Activated naive CD4-positive, alpha-beta T cell (primary cell): ENCODE data around the gene CSF3R.

ENCODE experiments used
- DNase-seq, 4 experiments: peaks; one replicate each; lab custom pipeline; 2025; lab: John Stamatoyannopoulos, UW

The CSF3R gene

GRCh38 chr1:36482724-36483388 lies at the start of gene CSF3R:
Gene CSF3R (minus strand): TSS chr1:36482913. CDS start chr1:36479496, 3,417 bp downstream.
- DNase-seq: no peak

- no peak for DNase-seq
These were observed 49.1 kb upstream of the CSF3R start for GRCh38 chr1:36531833-36532232.

- no peak for DNase-seq
These were observed 48.1 kb upstream of the CSF3R start for GRCh38 chr1:36530791-36531190.

- DNase-seq: no peak
These were observed 47.5 kb upstream of the CSF3R start for GRCh38 chr1:36530261-36530660.

- DNase-seq: no peak
These were observed 47.1 kb upstream of the CSF3R start for GRCh38 chr1:36529769-36530260.

- DNase-seq: no peak
These were observed 45.9 kb upstream of the CSF3R start for GRCh38 chr1:36528361-36529349.

- DNase-seq: no peak
These were observed 42.5 kb upstream of the CSF3R start for GRCh38 chr1:36525166-36525565.

- DNase-seq: no peak
These were observed 41.8 kb upstream of the CSF3R start for GRCh38 chr1:36524359-36525062.

GRCh38 chr1:36523850-36524249 lies 41.1 kb upstream of the CSF3R start:
- no peak for DNase-seq

- no peak for DNase-seq
These were observed 40.5 kb upstream of the CSF3R start for GRCh38 chr1:36523230-36523495.

GRCh38 chr1:36522461-36523229 lies 39.9 kb upstream of the CSF3R start:
- DNase-seq: no peak

- no peak for DNase-seq
These were observed 39.3 kb upstream of the CSF3R start for GRCh38 chr1:36522021-36522420.

GRCh38 chr1:36520771-36521420 lies 38.2 kb upstream of the CSF3R start:
- no peak for DNase-seq

- no peak for DNase-seq
These were observed 37.3 kb upstream of the CSF3R start for GRCh38 chr1:36520056-36520455.

GRCh38 chr1:36517011-36517771 lies 34.5 kb upstream of the CSF3R start:
- no peak for DNase-seq

GRCh38 chr1:36516372-36517010 lies 33.8 kb upstream of the CSF3R start:
- peak in 1 of 4 experiments; percentile 18 for DNase-seq

GRCh38 chr1:36515315-36516138 lies 32.8 kb upstream of the CSF3R start:
- no peak for DNase-seq

GRCh38 chr1:36514501-36514900 lies 31.8 kb upstream of the CSF3R start:
- DNase-seq: no peak
